IgD-negative memory B cell (primary cell): ENCODE data around the gene TCAF1. TPM values are rescaled to one million over a fixed set of nuclear protein-coding genes. Genes with fewer than 3 reads are reported as not detected.

Experiments used
- H3K27ac Mint-ChIP-seq, 3 donors: one replicate each; pipeline ENCODE4 v1.8.0; 2020 to 2022; ENCODE audit warnings: mild to moderate bottlenecking in 3 of 3, mixed read lengths in 3 of 3, moderate library complexity in 1 of 3
- H3K27me3 Mint-ChIP-seq: one replicate; pipeline ENCODE4 v1.8.0; 2021; ENCODE audit warnings: mixed read lengths
- H3K36me3 Mint-ChIP-seq: one replicate; pipeline ENCODE4 v1.8.0; 2020; ENCODE audit warnings: mild to moderate bottlenecking, mixed read lengths
- H3K4me1 Mint-ChIP-seq, 3 donors: one replicate each; pipeline ENCODE4 v1.8.0; 2020 to 2022; ENCODE audit warnings: mixed read lengths in 3 of 3, mild to moderate bottlenecking in 1 of 3
- H3K4me3 Mint-ChIP-seq, 4 donors: one replicate each; pipeline ENCODE4 v1.8.0; 2020 to 2022; ENCODE audit warnings: mild to moderate bottlenecking in 4 of 4, mixed read lengths in 4 of 4, moderate library complexity in 3 of 4
- H3K9me3 Mint-ChIP-seq, 3 donors: one replicate each; pipeline ENCODE4 v1.8.0; 2020 to 2021; ENCODE audit warnings: mixed read lengths in 3 of 3, mild to moderate bottlenecking in 1 of 3
- polyA plus RNA-seq: library from polyadenylated mRNA; unstranded; fragments of 300-500 nt; fragmentation: Illumina TruSeq; gene quantifications from one replicate; pipeline ENCODE4 v1.2.3, GENCODE V29; 2021

The TCAF1 gene
- polyA plus RNA-seq, 1 donor from 2014 or later = 10.2 TPM

GRCh38 chr7:143910473-143911248 is 8.7 kb upstream of the TCAF1 start:
- no peaks in the 10 kb centered on the region for H3K36me3 Mint-ChIP-seq

GRCh38 chr7:143909863-143910262 is 7.9 kb upstream of the TCAF1 start:
- Mint-ChIP-seq H3K27ac (no peak overlapping the region), H3K4me1 (no peaks in the 10 kb centered on the region), H3K36me3 (no peaks in the 10 kb centered on the region), H3K4me3 (no peak overlapping the region), H3K9me3 (no peaks in the 10 kb centered on the region), H3K27me3 (peaks cover 7% of the 10 kb centered on the region)

More at GRCh38 chr7:143910473-143911248, 8.7 kb upstream of the TCAF1 start:
- no peak overlapping the region for H3K4me3 Mint-ChIP-seq
- H3K4me1 Mint-ChIP-seq = no peaks in the 10 kb centered on the region
- H3K27me3 Mint-ChIP-seq = peaks cover 4% of the 10 kb centered on the region
- H3K27ac Mint-ChIP-seq = no peak overlapping the region
- no peaks in the 10 kb centered on the region for H3K9me3 Mint-ChIP-seq

GRCh38 chr7:143908120-143908519 is 6.1 kb upstream of the TCAF1 start:
- Mint-ChIP-seq H3K4me3 (no peak overlapping the region), H3K27ac (no peak overlapping the region), H3K9me3 (no peaks in the 10 kb centered on the region)

GRCh38 chr7:143906895-143907294 is 4.9 kb upstream of the TCAF1 start:
- Mint-ChIP-seq H3K9me3 (no peaks in the 10 kb centered on the region), H3K4me3 (no peak overlapping the region), H3K36me3 (no peaks in the 10 kb centered on the region), H3K4me1 (peaks cover 0 to 2% (median 2%) of the 10 kb centered on the region in 3 donors), H3K27ac (no peak overlapping the region), H3K27me3 (peaks cover 7% of the 10 kb centered on the region)

More at GRCh38 chr7:143908120-143908519, 6.1 kb upstream of the TCAF1 start:
- no peaks in the 10 kb centered on the region for H3K4me1 Mint-ChIP-seq
- peaks cover 7% of the 10 kb centered on the region for H3K27me3 Mint-ChIP-seq
- no peaks in the 10 kb centered on the region for H3K36me3 Mint-ChIP-seq

- Mint-ChIP-seq H3K27ac (no peak overlapping the region), H3K9me3 (no peaks in the 10 kb centered on the region), H3K36me3 (no peaks in the 10 kb centered on the region), H3K27me3 (peaks cover 7% of the 10 kb centered on the region), H3K4me1 (peaks cover 2 to 7% (median 3%) of the 10 kb centered on the region in 3 donors), H3K4me3 (no peak overlapping the region)
These were observed 4.2 kb upstream of the TCAF1 start for GRCh38 chr7:143906151-143906550.

GRCh38 chr7:143905509-143905908 is 3.5 kb upstream of the TCAF1 start:
- Mint-ChIP-seq H3K9me3 (no peaks in the 10 kb centered on the region), H3K4me1 (peaks cover 5 to 12% (median 5%) of the 10 kb centered on the region in 3 donors), H3K4me3 (no peak overlapping the region), H3K36me3 (no peaks in the 10 kb centered on the region), H3K27me3 (peaks cover 7% of the 10 kb centered on the region), H3K27ac (no peak overlapping the region)

- H3K27me3 Mint-ChIP-seq = peaks cover 3% of the 10 kb centered on the region
- no peaks in the 10 kb centered on the region for H3K36me3 Mint-ChIP-seq
- peaks cover 6 to 21% (median 17%) of the 10 kb centered on the region in 3 donors for H3K4me1 Mint-ChIP-seq
- no peaks in the 10 kb centered on the region for H3K9me3 Mint-ChIP-seq
- H3K4me3 Mint-ChIP-seq = peak overlapping the region; percentile 90 to 98 (median 96)
- H3K27ac Mint-ChIP-seq = peak overlapping the region; percentile 67 to 99 (median 95)
These were observed 440 bp upstream of the TCAF1 start for GRCh38 chr7:143902332-143902899.

- H3K27me3 Mint-ChIP-seq = peaks cover 3% of the 10 kb centered on the region
- H3K36me3 Mint-ChIP-seq = peaks cover 1% of the 10 kb centered on the region
- no peaks in the 10 kb centered on the region for H3K9me3 Mint-ChIP-seq
- H3K4me3 Mint-ChIP-seq = peak overlapping the region; percentile 90 to 98 (median 96)
- H3K4me1 Mint-ChIP-seq = peaks cover 6 to 21% (median 17%) of the 10 kb centered on the region in 3 donors
- H3K27ac Mint-ChIP-seq = peak overlapping the region; percentile 67 to 99 (median 95)
These were observed 676 bp downstream of the TCAF1 start for GRCh38 chr7:143901332-143901667.

- Mint-ChIP-seq H3K9me3 (no peaks in the 10 kb centered on the region), H3K27ac (peak overlapping the region in 1 of 3 donors; percentile 26), H3K4me1 (peaks cover 6 to 21% (median 17%) of the 10 kb centered on the region in 3 donors), H3K4me3 (peak overlapping the region; percentile 30 to 98 (median 60)), H3K36me3 (peaks cover 1% of the 10 kb centered on the region), H3K27me3 (peaks cover 1% of the 10 kb centered on the region)
These were observed 1.7 kb downstream of the TCAF1 start for GRCh38 chr7:143900230-143900766.

- peaks cover 1% of the 10 kb centered on the region for H3K36me3 Mint-ChIP-seq
- no peak overlapping the region for H3K27ac Mint-ChIP-seq
- H3K4me1 Mint-ChIP-seq = peaks cover 8 to 21% (median 17%) of the 10 kb centered on the region in 3 donors
- no peak overlapping the region for H3K4me3 Mint-ChIP-seq
- no peaks in the 10 kb centered on the region for H3K9me3 Mint-ChIP-seq
- H3K27me3 Mint-ChIP-seq = no peaks in the 10 kb centered on the region
These were observed 3.2 kb downstream of the TCAF1 start for GRCh38 chr7:143898810-143899209.

- H3K27me3 Mint-ChIP-seq = no peaks in the 10 kb centered on the region
- peaks cover 0 to under 1% (median 0%) of the 10 kb centered on the region in 3 donors for H3K9me3 Mint-ChIP-seq
- H3K4me1 Mint-ChIP-seq = peaks cover 8 to 19% (median 17%) of the 10 kb centered on the region in 3 donors
- H3K27ac Mint-ChIP-seq = no peak overlapping the region
- no peak overlapping the region for H3K4me3 Mint-ChIP-seq
- H3K36me3 Mint-ChIP-seq = peaks cover 3% of the 10 kb centered on the region
These were observed 5.3 kb downstream of the TCAF1 start for GRCh38 chr7:143896667-143897066.

GRCh38 chr7:143892527-143893300 is 9.3 kb downstream of the TCAF1 start:
- no peak overlapping the region for H3K27ac Mint-ChIP-seq
- peaks cover 3 to 5% (median 5%) of the 10 kb centered on the region in 3 donors for H3K4me1 Mint-ChIP-seq
- H3K9me3 Mint-ChIP-seq = peaks cover 4 to 7% (median 6%) of the 10 kb centered on the region in 3 donors
- H3K27me3 Mint-ChIP-seq = no peaks in the 10 kb centered on the region
- peaks cover 12% of the 10 kb centered on the region for H3K36me3 Mint-ChIP-seq
- no peak overlapping the region for H3K4me3 Mint-ChIP-seq

- H3K4me1 Mint-ChIP-seq = peaks cover 5 to 10% (median 6%) of the 10 kb centered on the region in 3 donors
- no peak overlapping the region for H3K4me3 Mint-ChIP-seq
- peaks cover 4% of the 10 kb centered on the region for H3K27me3 Mint-ChIP-seq
- no peak overlapping the region for H3K27ac Mint-ChIP-seq
- peaks cover 4 to 7% (median 6%) of the 10 kb centered on the region in 3 donors for H3K9me3 Mint-ChIP-seq
- H3K36me3 Mint-ChIP-seq = peaks cover 10% of the 10 kb centered on the region
These were observed 10.5 kb downstream of the TCAF1 start for GRCh38 chr7:143891457-143891856.

GRCh38 chr7:143890558-143890957 is 11.4 kb downstream of the TCAF1 start:
- peaks cover 10% of the 10 kb centered on the region for H3K36me3 Mint-ChIP-seq
- peaks cover 4 to 7% (median 6%) of the 10 kb centered on the region in 3 donors for H3K9me3 Mint-ChIP-seq
- no peak overlapping the region for H3K4me3 Mint-ChIP-seq
- peaks cover 5 to 10% (median 8%) of the 10 kb centered on the region in 3 donors for H3K4me1 Mint-ChIP-seq
- H3K27me3 Mint-ChIP-seq = peaks cover 8% of the 10 kb centered on the region
- no peak overlapping the region for H3K27ac Mint-ChIP-seq

- H3K27me3 Mint-ChIP-seq = peaks cover 16% of the 10 kb centered on the region
- H3K27ac Mint-ChIP-seq = no peak overlapping the region
- peaks cover 4 to 7% (median 6%) of the 10 kb centered on the region in 3 donors for H3K9me3 Mint-ChIP-seq
- peaks cover 10% of the 10 kb centered on the region for H3K36me3 Mint-ChIP-seq
- H3K4me1 Mint-ChIP-seq = peaks cover 4 to 11% (median 10%) of the 10 kb centered on the region in 3 donors
- peak overlapping the region in 1 of 4 donors; percentile 3 for H3K4me3 Mint-ChIP-seq
These were observed 12.9 kb downstream of the TCAF1 start for GRCh38 chr7:143889068-143889467.
